IPS DF 4.7 (cell line): ENCODE data around the gene TOR1AIP2.

Experiments
- DNase-seq: peaks from one replicate; pipeline ENCODE4 v3.0.0-alpha.2; 2013; ENCODE audit warnings: low spot score; ENCODE audit errors: extremely low read depth

Gene TOR1AIP2

DNA sequence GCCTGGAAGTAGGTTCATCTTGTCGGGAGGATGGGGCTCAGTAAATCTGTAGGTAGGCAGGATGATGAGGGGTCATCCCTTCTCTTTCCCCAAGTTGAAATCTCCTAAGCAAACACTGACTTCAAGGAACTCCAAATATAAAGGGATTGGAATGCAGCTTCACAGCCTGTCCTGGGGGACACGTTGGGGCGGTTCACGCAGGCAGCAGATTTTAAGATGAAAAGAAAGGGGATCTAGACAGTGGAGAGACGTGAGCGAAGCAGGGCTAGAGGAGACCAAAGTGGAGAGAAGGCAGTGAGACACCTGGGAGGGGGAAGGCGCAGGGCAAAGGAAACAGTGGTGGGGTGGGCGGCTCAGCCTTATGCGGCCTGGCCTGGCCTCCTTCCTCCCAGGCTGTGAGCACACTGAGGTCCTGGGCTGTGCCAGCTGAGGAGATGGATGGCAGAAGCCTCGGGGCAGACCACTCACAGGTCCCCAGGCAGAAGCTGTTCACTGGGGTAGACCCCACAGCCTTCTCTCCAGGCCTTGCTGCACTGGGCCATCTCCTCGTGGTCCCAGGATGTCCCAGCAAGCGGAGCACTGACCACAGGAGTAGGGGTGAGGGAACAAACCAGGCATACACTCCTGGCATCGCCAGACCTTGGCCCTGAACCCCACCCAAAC is 51.7 kb downstream of the TOR1AIP2 start:
- no peak for DNase-seq

DNA sequence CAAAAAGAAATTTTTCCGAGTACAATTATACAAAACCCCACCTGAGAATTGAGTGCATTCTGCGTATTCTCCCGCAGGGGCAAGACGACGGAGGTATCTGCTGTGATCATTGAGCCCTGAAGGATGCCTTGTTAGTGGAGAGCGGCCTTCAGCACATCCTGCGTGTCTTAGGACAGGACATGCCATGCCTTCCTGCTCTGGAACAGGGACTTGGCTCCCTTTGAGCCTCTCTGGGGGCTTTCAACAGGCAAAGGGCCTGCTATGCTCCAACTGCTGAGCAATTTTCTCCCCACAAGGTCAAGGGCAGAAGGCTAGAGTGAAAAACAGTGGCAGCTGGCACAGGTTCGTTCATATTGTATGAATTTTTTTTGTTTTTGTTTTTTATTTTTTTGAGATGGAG is 52.4 kb downstream of the TOR1AIP2 start:
- no peak for DNase-seq

DNA sequence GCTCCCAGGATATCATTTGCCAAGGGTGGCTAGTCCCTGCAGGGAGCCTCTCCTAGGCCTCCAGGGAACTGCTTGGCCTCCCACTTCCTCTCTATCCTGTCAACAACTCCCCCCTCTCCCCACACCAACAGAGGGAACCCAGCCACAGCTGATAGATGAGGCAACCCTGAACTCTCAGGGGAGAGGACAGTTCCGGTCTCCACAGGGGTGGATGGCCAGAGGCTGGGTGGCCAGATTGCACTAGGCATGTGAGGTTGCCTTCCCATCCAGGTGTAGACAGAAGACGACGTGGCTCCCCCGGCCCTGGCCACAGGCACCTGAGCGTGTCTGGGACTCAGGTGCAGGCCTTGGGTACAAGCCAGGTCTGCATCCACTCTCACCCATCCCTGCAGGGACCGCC is 53.3 kb downstream of the TOR1AIP2 start:
- no peak for DNase-seq

GRCh38 chr1:179823693-179824092 is 53.9 kb downstream of the TOR1AIP2 start:
- no peak for DNase-seq

DNA sequence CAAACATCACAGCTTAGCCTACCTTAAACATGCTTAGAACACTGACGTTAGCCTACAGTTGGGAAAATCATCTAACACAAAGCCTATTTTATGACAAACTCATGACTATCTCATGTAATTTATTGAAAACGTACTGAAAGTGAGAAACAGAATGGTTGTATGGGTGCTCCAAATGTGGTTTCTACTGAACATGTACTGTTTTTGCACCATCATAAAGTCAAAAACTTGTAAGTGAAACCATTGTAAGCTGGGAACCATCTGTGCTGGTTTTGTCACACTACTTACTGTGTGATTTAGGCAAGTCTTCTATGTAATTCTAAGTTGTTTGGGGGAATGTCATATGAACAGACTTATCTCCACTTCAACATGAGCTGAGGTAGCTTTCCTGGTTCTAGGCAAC is 55.5 kb downstream of the TOR1AIP2 start:
- DNase-seq, result no peak

GRCh38 chr1:179821524-179821923 is 56.1 kb downstream of the TOR1AIP2 start:
- no peak for DNase-seq

DNA sequence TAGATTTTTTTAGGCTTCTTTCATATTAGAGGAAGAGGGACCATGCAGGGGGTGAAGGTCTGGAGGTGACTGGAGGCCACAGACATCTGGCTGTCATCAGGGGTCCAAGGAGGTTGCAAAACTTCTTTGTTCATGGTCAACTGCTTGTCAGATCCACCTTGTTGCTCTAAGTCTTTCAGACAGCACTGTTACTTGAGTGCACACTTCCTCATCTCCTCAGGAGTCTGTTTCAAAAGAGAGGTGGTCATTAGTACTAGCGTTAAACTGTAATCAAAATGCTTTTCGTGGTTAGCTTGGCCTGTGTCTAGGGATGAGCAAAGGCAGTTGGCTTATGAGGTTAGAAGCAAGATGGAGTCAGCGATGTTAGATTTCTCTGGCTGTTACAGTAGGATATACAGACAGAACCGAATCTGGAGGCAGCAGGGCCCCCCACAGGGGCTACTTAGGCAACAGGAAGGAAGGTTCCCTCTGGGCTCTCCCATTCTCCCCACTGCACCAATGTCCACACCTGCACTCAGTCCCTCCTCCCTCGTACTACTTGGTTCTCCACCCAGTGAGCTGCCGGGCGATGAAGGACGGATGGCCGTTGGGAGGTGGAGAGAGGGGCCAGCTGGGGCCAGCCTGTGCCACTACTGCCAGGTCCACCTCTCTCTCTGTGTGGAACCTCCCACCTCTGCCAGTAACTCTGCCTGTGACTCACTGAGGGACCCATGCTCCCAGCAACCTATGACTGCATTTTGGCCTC is 57.2 kb downstream of the TOR1AIP2 start:
- DNase-seq, result no peak

DNA sequence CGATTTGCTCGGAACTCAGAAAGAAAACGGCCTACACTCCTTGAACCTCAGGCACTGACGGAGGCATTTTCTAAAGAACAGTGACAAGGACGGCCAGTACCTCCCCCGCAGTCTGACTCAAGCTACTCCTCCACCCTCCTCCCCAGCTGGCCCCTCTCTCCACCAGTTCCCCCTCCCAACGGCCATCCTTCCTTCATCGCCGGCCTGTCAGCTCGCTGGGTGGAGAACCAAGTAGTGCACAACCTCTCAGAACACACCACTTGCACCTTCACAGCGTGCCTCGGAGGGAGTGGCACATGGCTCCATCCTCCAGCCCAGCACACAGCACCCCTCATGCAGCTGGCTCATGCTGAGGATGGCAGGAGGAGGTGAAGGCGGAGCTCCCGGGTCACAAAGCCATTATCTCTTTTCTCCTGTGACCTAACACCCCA is 58.8 kb downstream of the TOR1AIP2 start:
- no peak for DNase-seq

DNA sequence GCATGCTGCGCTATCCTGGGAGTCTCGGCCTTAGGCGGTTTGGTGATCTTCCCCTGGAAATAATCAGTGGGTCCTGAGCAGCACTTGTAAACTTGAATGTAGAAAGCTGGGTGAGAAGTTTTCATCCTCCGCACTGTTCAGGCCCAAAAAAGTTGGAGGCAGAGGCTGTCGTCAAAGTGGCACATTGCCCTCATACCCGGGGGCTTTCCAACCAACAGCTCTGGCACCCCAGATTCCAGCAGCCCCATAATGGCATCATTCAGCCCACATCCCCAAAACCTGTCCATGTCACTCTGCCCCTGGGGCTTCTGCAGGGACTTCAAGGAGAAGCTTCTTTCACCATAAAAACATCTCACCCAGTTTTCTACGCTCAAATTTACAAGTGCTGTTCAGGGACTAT is 59.3 kb downstream of the TOR1AIP2 start:
- DNase-seq, result no peak

GRCh38 chr1:179817789-179818188 is 59.8 kb downstream of the TOR1AIP2 start:
- no peak for DNase-seq

DNA sequence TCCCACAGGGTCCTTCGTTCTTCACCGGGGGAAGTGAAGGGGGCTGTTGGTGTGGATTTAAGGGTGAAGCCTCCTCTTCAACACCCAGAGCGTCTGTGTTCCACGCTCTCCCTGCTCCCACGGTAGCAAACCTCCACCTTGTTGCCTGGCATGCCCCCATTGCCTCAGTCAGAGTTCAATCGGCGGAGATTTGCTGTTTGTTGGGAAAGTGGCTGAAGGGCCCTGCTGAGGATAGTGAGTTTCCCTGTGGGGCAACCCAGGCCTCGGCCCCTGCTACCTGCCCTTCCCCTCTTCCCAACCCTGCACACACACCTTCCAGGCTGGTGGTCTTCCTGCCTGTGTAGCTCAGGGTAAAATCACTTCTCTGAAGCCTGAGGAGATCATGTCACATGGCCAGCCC is 60.5 kb downstream of the TOR1AIP2 start:
- no peak for DNase-seq

DNA sequence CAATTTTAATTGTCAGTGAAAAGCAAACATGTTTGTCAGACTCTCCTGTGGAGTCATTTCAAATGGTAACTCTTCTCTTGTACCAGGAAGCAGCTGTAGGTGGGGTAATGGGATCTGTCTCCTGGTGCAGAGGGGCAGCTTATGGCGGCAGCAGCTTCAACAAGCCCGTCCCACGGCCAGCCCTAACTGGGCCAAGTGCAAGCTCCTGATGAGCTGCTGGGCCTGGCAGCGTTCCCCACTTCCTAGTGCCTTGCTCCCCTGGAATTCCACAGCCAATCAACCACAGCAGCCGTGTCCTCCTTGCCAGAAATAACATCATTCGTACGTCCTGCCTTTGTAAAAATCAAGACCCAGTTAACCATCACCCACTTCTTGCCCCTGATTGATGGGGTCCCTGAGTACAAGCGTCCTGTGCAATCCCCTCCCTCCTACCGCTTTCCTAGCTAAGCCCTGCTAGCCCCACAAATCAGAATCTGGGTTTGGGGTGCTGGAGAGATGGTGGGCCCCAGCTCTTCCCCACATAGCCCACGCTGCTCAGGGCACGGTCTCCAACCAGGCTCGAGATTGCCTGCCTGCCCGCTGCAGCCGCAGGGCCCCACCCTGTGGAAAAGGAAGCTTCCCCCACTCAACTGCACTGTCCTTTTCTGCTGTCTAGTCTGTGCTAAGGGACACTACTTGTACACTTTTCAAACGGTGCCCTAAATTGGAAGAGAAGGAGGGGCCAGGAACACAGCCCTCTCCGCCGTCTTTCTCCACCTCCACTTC is 61.2 kb downstream of the TOR1AIP2 start:
- DNase-seq, result no peak

- no peak for DNase-seq
Measured at GRCh38 chr1:179815641-179816040, 62.0 kb downstream of the TOR1AIP2 start.

- peak; percentile 22 for DNase-seq
Measured at GRCh38 chr1:179814546-179814838, 63.1 kb downstream of the TOR1AIP2 start.

DNA sequence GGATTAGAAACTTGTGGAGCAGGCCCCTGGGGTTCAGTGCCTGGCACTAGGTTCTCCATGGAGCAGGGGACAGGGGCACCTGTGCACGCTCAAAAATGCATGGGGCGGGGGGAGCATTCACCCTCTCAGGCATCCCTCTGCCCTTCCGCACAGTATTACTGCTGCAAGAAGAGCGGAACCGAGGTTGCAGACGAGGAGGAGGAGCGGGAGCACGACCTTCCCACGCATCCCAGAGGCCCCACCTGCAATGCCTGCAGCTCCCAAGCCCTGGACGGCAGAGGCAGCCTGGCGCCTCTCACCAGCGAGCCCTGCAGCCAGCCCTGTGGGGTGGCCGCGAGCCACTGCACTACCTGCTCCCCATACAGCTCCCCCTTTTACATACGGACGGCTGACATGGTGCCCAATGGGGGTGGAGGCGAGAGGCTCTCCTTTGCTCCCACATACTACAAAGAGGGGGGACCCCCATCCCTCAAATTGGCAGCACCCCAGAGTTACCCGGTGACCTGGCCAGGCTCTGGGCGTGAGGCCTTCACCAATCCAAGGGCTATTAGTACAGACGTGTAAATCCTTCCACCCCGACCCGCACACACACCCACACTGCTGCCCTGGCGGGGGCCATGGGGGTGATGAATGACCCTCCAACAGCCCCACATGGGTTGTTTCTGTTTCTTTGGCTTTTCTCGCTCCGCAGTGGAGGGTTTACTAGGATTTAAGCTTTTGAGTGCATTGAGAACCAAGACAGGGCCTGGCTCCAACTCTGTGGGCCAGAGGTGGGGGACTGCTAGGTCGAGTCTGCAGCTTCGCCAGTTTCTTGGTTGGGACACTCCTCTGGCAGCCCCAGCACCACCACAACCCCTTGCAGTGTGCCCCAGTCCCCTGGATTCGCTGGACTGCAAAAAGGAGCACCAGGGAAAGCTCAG is 63.7 kb downstream of the TOR1AIP2 start:
- no peak for DNase-seq

DNA sequence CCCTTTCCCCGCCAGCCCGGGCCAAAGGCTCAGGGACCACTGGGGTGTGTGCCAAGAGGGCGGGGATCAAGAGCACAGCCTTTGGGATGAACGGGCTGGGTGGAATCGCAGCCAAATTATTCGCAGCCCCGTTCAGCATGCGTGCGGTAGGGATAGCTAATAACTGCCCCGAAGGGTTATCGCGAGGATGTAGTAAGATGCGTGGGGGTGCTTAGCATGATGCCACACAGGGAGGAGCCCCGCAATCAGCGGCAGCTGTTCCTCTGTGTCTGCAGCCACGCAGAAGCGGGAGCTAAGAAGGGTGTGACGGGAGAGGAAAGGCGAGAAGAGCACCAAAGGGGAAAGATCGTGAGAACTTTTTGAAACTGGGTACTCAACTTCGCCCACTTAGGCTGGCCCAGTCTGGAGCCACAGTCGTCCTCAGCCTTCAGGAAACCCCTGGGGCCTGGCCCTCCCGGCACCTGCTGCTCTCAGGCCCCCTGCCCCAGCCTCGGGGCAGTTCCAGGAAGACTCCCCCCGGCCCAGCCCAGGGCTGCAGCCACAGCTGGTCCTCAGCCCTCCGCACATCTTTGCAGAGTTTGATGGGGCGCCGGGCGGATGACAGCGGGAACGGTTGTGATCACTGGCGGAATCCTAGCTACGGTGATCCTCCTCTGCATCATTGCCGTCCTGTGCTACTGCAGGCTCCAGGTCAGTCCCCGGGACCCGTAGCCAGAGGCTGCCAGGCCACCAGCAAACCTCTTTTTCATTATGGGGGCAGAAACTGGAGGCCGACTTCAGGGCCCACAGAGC is 64.9 kb downstream of the TOR1AIP2 start:
- DNase-seq, result no peak

DNA sequence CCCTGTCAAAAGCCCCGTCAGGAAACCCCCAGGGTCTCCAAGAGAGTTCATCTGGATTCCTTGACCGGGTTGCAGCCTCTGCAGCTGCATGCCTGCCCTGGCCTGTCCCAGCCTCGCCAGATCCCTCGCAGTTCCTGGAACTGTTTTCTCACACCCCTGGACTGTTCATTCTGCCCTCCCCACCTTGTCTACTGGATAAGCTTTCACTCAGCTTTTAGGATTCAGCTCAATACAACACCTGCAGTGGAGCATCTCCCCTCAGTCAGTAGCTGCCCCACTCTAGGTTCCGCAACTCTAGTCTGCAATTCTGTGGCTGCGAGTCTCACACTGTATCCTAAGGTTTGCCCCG is 67.3 kb downstream of the TOR1AIP2 start:
- DNase-seq, result no peak

GRCh38 chr1:179809506-179810366 is 67.9 kb downstream of the TOR1AIP2 start:
- DNase-seq, result peak; percentile 64

DNA sequence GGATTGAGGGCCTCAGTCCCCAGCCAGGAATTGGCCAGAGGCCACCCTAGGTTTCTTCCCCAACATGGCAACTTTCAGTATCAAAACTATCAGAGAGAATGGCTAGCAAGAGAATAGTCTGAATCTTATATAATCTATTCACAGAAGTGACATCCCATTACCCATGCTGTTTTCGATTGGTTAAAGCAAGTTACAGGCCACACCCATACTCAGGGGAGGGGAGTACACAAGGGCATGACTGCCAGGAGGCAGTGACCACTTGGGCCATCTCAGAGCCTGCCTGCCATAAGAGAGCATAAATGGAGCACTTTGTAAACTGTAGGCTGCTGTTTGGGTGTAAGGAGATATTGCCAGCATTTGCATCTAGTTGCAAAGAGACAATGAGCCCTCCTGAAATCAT is 69.1 kb downstream of the TOR1AIP2 start:
- no peak for DNase-seq
